ENCODE data around the gene TWIST2. TPM values are rescaled to one million over a fixed set of nuclear protein-coding genes. Genes with fewer than 3 reads are reported as not detected.

The TWIST2 gene
- polyA plus RNA-seq, 3 donors, result 0.43 to 0.49 (median 0.43) TPM

- peaks cover 0 to 4% (median 0%) of the 10 kb centered on the region in 7 donors for H3K9me3 Mint-ChIP-seq
- Histone ChIP-seq H3K4me1 (ENCODE audit: control insufficient read depth in 1 of 2, insufficient read depth in 2 of 2, low read length in 2 of 2) (no peaks in the 10 kb centered on the region), H3K9ac (ENCODE audit: insufficient read depth, low read length, poor library complexity, severe bottlenecking) (no peak overlapping the region), H3K4me2 (replicated peaks; ENCODE audit: extremely low read depth, low read length, poor library complexity, severe bottlenecking) (no peak overlapping the region), H3K36me3 (replicated peaks in 1 of 2; ENCODE audit: control insufficient read depth in 1 of 2, insufficient read depth in 2 of 2, low read length in 2 of 2) (no peaks in the 10 kb centered on the region), H4K20me1 (ENCODE audit: insufficient read depth, low read length) (no peaks in the 10 kb centered on the region), H3K79me2 (ENCODE audit: insufficient read depth, low read length) (no peaks in the 10 kb centered on the region), H3K27me3 (ENCODE audit: control insufficient read depth in 2 of 2, insufficient read depth in 2 of 2, low read length in 2 of 2) (peaks cover 0 to 2% of the 10 kb centered on the region in 2 donors), H3K9me3 (replicated peaks in 1 of 2; ENCODE audit: control insufficient read depth in 1 of 2, insufficient read depth in 1 of 2, low read length in 2 of 2) (no peaks in the 10 kb centered on the region), H3K27ac (ENCODE audit: low read depth in 1 of 2, low read length in 2 of 2) (no peak overlapping the region), H3K4me3 (replicated peaks in 1 of 3; ENCODE audit: low read depth in 2 of 3, low read length in 3 of 3) (no peak overlapping the region), H2AFZ (ENCODE audit: insufficient read depth, low read depth, low read length, poor library complexity, severe bottlenecking) (no peak overlapping the region)
- no peak overlapping the region for H3K4me3 Mint-ChIP-seq
- DNase-seq, result no peak
- intact Hi-C loops (cut with micrococcal nuclease), result no loop called here
- no peak overlapping the region for H3K27ac Mint-ChIP-seq
- TF ChIP-seq CTCF (IDR thresholded peaks at IDR 0.05), result no peak
- no peaks in the 10 kb centered on the region for H3K4me1 Mint-ChIP-seq
- WGBS (ENCODE audit: insufficient coverage), result 66% methylated on average over 8 of the region's 12 CpGs
- no peaks in the 10 kb centered on the region for H3K36me3 Mint-ChIP-seq
- H3K27me3 Mint-ChIP-seq (ENCODE audit: low read depth in 3 of 3), result peaks cover 9 to 27% (median 14%) of the 10 kb centered on the region in 3 donors
Observed at GRCh38 chr2:238929242-238930081, 81.6 kb downstream of the TWIST2 start.

DNA sequence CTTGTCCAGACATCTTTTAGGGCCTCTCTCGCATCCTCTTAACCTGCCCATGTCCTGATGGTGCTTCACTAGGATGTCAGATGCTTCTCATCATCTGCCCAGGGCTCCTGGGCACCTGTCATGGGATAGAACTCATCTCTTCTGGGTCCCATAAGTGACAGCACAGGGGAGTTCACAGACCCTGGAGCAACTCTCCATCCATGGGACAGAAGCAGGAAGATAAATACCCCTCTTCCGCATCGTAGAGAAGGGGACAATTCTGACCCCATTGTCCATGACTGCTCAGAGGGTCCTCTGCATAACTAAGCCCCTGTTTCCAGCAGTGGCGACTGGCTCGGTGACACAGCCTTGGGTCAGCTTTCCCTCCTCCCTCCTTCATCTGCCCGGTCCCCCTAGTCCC is 82.3 kb downstream of the TWIST2 start:
- H3K27me3 Mint-ChIP-seq (ENCODE audit: low read depth in 3 of 3), result peaks cover 9 to 28% (median 14%) of the 10 kb centered on the region in 3 donors
- H3K9me3 ChIP-seq (replicated peaks in 1 of 2; ENCODE audit: control insufficient read depth in 1 of 2, insufficient read depth in 1 of 2, low read length in 2 of 2), result no peaks in the 10 kb centered on the region
- WGBS (ENCODE audit: insufficient coverage), result 89% methylated on average over 3 of the region's 6 CpGs
- peaks cover 0 to 7% (median 0%) of the 10 kb centered on the region in 7 donors for H3K9me3 Mint-ChIP-seq
- no peak overlapping the region for H3K4me3 Mint-ChIP-seq
- DNase-seq, result no peak
- H4K20me1 ChIP-seq (ENCODE audit: insufficient read depth, low read length), result no peaks in the 10 kb centered on the region
- no peak overlapping the region for H3K4me3 ChIP-seq (replicated peaks in 1 of 3; ENCODE audit: low read depth in 2 of 3, low read length in 3 of 3)
- H3K9ac ChIP-seq (ENCODE audit: insufficient read depth, low read length, poor library complexity, severe bottlenecking), result no peak overlapping the region
- no peak overlapping the region for H2AFZ ChIP-seq (ENCODE audit: insufficient read depth, low read depth, low read length, poor library complexity, severe bottlenecking)
- no peak overlapping the region for H3K27ac ChIP-seq (ENCODE audit: low read depth in 1 of 2, low read length in 2 of 2)
- intact Hi-C loops (cut with micrococcal nuclease), result no loop called here
- H3K27me3 ChIP-seq (ENCODE audit: control insufficient read depth in 2 of 2, insufficient read depth in 2 of 2, low read length in 2 of 2), result peaks cover 0 to 2% of the 10 kb centered on the region in 2 donors
- no peak overlapping the region for H3K4me2 ChIP-seq (replicated peaks; ENCODE audit: extremely low read depth, low read length, poor library complexity, severe bottlenecking)
- no peaks in the 10 kb centered on the region for H3K4me1 ChIP-seq (ENCODE audit: control insufficient read depth in 1 of 2, insufficient read depth in 2 of 2, low read length in 2 of 2)
- no peak overlapping the region for H3K27ac Mint-ChIP-seq
- no peaks in the 10 kb centered on the region for H3K4me1 Mint-ChIP-seq
- TF ChIP-seq CTCF (IDR thresholded peaks at IDR 0.05), result no peak
- no peaks in the 10 kb centered on the region for H3K36me3 Mint-ChIP-seq
- H3K79me2 ChIP-seq (ENCODE audit: insufficient read depth, low read length), result no peaks in the 10 kb centered on the region
- H3K36me3 ChIP-seq (replicated peaks in 1 of 2; ENCODE audit: control insufficient read depth in 1 of 2, insufficient read depth in 2 of 2, low read length in 2 of 2), result no peaks in the 10 kb centered on the region

Data from CD14-positive monocyte (primary cell).